ENCODE results near the gene BARD1. TPM values are rescaled to one million over a fixed set of nuclear protein-coding genes. Genes with fewer than 3 reads are reported as not detected.

Gene BARD1
- total RNA-seq, result 10 to 100 TPM in 2 of 4 donors, 1 to 10 TPM in 2; 5.3 to 11.3 (median 8.3) TPM

GRCh38 chr2:214808981-214809750, at the start of gene BARD1:
BARD1 (minus strand) TSS chr2:214809683; CDS start chr2:214809569, 114 bp downstream.
- Histone ChIP-seq H3K4me1 (peaks cover 19 to 34% of the 10 kb centered on the region in 2 donors), H3K27ac (peak within 1 kb of the TSS; percentile 92 to 96 (median 94)), H3K36me3 (no peaks in the 10 kb centered on the region), H3K9me3 (no peaks in the 10 kb centered on the region), H3K4me3 (peak within 1 kb of the TSS; percentile 84 to 96 (median 88)), H3K27me3 (no peaks in the 10 kb centered on the region)
- in situ Hi-C loops (cut with MboI; ENCODE audit: low sequenced_read_pairs in 4 of 4), result no loop called here
- ATAC-seq, result peak; percentile 37 to 43
- peak; percentile 26 to 35 for DNase-seq
- intact Hi-C loops (cut with DNase I; ENCODE audit: low total_unique reads), result loop anchor here (2.0 to 10.0 kb wide), 3 partner anchors 66 to 506 kb away; partner anchors contain the start of gene ATIC
- no peak for TF ChIP-seq CTCF (IDR thresholded peaks at IDR 0.05 in 4 of 5, conservative IDR thresholded peaks at IDR 0.05 in 1 of 5)
- peak; percentile 64 to 78 for TF ChIP-seq POLR2A (IDR thresholded peaks at IDR 0.05)

DNA sequence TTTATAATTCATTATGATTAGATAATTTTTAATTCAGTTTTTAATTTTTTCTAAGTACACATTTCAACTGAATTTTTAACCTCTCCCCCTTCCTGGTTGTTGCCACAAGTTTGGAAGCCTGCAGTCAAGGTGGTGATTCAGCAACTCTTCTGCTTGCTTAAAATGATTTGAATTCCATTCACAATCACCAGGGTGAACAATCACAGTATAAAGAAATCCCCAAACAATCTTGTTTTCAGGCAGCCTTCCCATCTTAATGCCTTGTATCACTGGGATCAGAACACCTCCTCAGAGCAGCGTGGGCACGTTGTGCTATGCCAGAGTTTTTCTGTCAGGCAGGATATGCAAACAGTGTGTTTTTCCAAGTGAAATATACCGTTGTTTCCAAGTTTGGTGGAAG, 46.7 kb upstream of the BARD1 start:
- H3K9me3 ChIP-seq, result no peaks in the 10 kb centered on the region
- H3K4me1 ChIP-seq, result no peaks in the 10 kb centered on the region
- H3K27ac ChIP-seq, result no peak overlapping the region
- no peak for TF ChIP-seq CTCF (IDR thresholded peaks at IDR 0.05 in 4 of 5, conservative IDR thresholded peaks at IDR 0.05 in 1 of 5)
- TF ChIP-seq POLR2A (IDR thresholded peaks at IDR 0.05), result no peak
- in situ Hi-C loops (cut with MboI; ENCODE audit: low sequenced_read_pairs in 4 of 4), result no loop called here
- no peak overlapping the region for H3K4me3 ChIP-seq
- DNase-seq (no peak), ATAC-seq (no peak)
- H3K27me3 ChIP-seq, result no peaks in the 10 kb centered on the region
- H3K36me3 ChIP-seq, result no peaks in the 10 kb centered on the region
- intact Hi-C loops (cut with DNase I; ENCODE audit: low total_unique reads), result no loop called here

- H3K4me1 ChIP-seq, result no peaks in the 10 kb centered on the region
- no peak overlapping the region for H3K27ac ChIP-seq
- intact Hi-C loops (cut with DNase I; ENCODE audit: low total_unique reads) (no loop called here), in situ Hi-C loops (cut with MboI; ENCODE audit: low sequenced_read_pairs in 4 of 4) (no loop called here)
- ATAC-seq, result no peak
- no peaks in the 10 kb centered on the region for H3K27me3 ChIP-seq
- no peak for DNase-seq
- TF ChIP-seq CTCF (IDR thresholded peaks at IDR 0.05 in 4 of 5, conservative IDR thresholded peaks at IDR 0.05 in 1 of 5) (no peak), POLR2A (IDR thresholded peaks at IDR 0.05) (no peak)
- H3K9me3 ChIP-seq, result no peaks in the 10 kb centered on the region
- no peaks in the 10 kb centered on the region for H3K36me3 ChIP-seq
- H3K4me3 ChIP-seq, result no peak overlapping the region
Measured at GRCh38 chr2:214853906-214854305, 44.4 kb upstream of the BARD1 start.

DNA sequence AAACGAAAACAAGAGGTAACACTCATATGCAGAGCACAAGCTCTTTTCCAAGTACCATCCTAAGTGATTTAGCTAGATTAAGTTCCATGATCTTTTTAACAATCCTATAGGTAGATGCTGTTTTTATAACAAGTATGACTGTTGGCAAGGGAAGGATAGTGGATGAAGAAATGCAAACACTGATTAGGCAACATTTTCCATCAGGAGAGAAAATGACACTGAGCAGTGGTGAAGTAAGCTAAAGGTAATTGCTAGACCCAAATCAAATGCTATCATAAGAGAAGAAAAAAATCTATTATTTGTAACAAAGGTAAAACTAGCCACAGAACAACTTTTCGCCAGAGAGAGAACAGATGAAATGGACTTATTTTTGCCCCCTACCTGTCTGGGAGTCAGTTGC, 34.3 kb upstream of the BARD1 start:
- H3K36me3 ChIP-seq, result no peaks in the 10 kb centered on the region
- intact Hi-C loops (cut with DNase I; ENCODE audit: low total_unique reads) (no loop called here), in situ Hi-C loops (cut with MboI; ENCODE audit: low sequenced_read_pairs in 4 of 4) (no loop called here)
- no peak overlapping the region for H3K27ac ChIP-seq
- no peak for TF ChIP-seq CTCF (IDR thresholded peaks at IDR 0.05 in 4 of 5, conservative IDR thresholded peaks at IDR 0.05 in 1 of 5)
- no peak for TF ChIP-seq POLR2A (IDR thresholded peaks at IDR 0.05)
- H3K4me3 ChIP-seq, result no peak overlapping the region
- DNase-seq (no peak), ATAC-seq (no peak)
- no peaks in the 10 kb centered on the region for H3K9me3 ChIP-seq
- no peaks in the 10 kb centered on the region for H3K27me3 ChIP-seq
- no peaks in the 10 kb centered on the region for H3K4me1 ChIP-seq

Measured in gastrocnemius medialis (tissue), 4 donors.